Stimulated activated CD4-positive, alpha-beta T cell treated with anti-CD3 and anti-CD28 coated beads, Interleukin-12 subunit alpha, Interleukin-12 subunit beta, amount 100 ng/mL, for 4 hours (primary cell): Measurements from ENCODE around the gene FOXRED2.
"Not testable (repeated sequence)": the region's sequence is repeated elsewhere in the genome, so short reads cannot be mapped to it uniquely, and the experiment has no call there.

Experiments used
- DNase-seq: peaks from one replicate; pipeline ENCODE4 v3.0.0-alpha.2; 2020

Gene FOXRED2

DNA sequence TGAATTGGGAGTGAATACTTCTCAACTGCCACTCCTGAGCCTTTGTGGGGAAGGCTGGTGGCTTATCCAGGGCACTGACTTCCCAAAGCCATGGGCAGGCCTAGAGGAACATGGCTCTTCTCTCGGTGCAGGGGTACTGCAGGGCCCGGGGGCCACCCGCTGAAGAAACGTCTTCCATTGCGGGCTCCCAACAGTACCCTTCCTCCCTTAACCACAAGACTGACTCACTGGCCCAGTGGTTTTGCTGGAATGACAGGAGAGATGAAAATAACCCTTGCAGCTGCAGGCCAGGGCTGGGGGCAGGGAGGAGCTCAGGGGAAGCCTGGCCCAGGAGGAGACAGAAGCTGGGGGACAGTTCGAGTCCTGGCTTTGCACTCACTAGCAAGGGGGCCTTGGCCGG lies 38.9 kb downstream of the FOXRED2 start:
- DNase-seq, result no peak

DNA sequence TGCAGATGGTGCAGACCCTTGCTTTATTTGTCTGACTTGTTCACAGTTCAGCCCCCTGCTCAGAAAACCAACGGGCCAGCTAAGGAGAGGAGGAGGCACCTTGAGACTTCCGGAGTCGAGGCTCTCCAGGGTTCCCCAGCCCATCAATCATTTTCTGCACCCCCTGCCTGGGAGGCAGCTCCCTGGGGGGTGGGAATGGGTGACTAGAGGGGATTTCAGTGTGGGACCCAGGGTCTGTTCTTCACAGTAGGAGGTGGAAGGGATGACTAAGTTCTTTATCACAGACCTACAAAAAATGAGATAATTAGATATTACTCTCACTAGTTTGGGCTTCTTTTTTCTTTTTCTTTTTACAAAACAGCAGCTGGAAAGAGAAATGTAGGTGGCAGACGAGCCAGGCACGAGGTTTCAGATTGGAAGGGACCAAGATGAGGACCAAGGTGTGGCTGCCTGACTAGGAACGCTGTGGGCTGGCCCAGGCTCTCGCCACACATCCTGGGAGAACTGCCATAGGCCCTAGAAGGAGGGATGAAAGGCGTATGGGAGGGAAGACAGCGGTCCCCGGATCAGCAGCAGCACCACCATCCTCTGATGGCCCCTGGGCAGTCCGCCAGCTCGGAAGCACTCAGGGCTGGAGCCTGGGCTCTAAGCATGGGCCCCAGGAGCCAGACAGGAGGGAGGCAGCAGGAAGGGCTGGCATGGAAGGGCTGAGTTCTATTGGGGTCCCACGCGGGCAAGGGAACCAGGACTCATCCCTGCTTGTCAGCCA lies 39.6 kb downstream of the FOXRED2 start:
- no peak for DNase-seq

DNA sequence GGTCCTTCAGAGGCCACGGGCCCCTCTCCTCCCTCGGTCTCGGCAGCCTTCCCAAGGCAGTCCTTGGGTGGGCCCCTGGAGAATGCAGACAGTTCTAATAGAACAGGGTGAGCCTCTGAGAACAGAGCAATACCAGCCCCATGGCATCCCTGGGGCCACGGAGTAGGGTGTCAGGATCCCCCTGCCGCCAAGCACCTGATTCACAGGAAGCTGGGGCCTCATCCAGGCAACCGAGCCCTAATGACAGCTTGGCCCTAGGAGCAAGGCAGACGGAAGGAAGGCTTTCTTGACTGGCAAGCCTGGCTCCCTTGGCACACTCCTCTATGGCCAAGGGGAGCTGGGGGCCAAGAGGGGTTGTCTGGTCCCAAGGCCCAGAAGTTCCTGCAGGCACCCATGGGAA lies 40.6 kb downstream of the FOXRED2 start:
- DNase-seq, result no peak

DNA sequence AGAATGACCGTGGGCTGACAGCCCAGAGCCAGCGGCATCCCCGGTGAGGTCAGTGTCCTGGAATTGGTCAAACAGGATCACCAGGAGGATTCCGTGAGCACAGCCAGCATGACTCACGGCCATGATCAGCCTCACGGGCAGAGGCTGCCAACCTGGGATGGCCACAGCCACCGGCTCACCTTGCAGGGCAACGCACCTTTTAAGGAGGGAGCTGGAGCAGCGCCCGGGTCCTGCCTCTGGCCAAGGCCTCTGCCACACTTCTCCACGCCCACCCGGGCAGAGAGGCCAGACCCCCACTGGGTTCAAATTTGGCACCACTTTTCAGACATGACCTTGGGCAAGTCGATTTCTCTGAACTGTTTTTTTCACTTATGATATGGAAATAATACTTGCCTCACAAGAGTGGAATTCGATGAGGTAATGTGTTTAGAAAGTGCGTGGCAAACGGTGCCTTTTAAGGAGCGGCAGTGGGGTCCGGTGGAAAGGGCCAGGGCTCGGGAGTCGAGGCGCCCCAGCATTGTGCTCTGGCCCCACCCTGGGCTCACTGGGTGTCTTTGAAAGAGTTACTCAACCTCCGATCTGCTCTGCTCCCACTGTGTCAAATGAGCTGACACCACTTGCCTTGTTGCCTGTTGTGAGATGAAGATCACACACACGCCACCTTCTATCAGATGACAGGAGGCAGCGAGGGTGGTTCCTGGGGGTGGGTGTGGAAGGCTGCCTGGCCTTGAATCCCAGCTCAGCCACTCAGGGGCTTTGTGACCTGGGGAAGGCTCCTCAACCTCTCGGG lies 41.4 kb downstream of the FOXRED2 start:
- DNase-seq, result no peak

DNA sequence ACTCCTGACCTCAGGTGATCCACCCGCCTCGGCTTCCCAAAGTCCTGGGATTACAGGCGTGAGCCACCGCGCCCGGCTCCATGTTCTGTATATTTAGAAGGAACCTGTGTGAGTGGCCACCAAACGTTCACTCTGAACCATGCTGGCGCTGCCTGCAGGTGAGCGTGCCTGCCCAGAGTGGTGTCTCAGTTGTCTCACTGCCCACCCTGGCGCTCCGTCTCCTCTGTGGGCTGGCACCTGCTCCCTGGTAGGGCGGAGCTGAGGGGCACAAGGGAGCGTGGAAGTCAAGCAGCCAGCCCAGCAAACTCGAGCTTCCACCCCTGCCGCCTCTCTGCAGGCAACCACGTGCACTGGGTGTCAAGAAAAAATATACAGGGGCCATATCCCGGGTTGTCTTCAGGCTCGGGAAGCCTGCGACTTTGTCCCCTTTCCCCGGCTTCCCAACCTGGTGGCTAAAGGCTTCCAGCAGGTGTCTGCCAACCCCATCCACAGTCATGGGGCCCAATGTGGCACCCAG lies 42.1 kb downstream of the FOXRED2 start:
- no peak for DNase-seq

DNA sequence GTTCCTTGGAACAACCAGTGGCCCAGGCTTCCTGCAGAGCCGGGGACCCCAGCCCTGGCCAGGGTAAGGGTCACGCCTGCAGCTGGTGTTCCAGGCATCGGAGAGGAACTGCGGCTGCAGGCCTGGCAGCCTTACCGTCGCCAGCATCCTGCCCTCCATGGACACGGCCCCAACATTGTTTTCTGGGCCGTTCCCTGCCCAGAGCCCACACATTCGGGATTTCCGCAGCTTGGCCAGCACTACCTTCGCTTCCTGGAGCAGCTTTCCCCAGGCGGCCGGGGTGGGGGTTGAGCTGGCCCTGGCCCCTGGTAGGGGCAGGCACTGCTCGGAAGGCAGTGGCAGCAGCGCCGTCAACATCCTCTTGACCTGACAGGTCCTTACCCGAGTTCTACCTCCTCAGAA lies 43.1 kb downstream of the FOXRED2 start:
- DNase-seq, result no peak

DNA sequence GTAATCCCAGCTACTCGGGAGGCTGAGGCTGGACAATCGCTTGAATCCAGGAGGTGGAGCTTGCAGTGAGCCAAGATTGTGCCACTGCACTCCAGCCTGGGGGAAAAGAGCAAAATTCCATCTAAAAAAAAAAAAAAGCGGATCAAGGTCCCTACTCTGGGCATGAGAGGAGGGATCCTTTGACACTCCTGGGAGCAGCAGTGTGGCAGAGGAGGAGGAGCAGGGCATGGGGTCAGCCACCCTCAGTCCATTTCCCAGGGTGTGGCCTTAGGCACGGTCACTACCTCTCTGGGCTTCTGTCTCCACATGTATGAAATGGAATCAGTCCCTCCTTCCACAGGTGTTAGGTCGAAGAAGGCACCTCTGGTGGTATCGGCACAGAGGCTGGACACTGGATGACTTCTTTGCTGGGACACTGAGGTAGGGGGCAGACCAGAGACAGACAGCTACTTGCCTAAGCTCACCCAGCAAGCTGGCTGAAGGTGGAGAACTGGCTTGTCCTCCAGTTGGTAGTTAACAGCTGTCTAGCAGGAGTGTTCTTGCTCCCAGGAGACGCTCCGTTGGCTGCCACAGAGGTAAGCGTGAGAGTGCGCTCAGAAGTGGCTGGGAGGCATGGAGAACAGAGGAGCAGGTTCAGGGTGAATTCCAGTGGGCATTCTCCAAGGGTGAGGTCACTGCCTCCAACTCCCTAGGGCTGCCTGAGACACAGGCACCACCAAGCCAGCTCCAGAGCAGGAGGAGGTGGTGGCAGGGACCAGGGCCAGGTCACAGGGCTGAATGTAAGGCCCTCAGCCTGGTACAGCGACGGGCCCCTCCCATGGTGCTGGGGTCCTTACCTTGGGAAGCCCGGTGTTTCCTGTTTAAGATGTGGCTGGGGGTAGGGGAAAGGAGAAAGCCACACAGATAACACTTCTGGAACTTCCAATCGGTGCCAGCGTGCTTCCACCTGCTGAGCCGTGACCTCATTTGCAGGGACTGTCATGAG lies 44.9 kb downstream of the FOXRED2 start:
- no peak for DNase-seq

DNA sequence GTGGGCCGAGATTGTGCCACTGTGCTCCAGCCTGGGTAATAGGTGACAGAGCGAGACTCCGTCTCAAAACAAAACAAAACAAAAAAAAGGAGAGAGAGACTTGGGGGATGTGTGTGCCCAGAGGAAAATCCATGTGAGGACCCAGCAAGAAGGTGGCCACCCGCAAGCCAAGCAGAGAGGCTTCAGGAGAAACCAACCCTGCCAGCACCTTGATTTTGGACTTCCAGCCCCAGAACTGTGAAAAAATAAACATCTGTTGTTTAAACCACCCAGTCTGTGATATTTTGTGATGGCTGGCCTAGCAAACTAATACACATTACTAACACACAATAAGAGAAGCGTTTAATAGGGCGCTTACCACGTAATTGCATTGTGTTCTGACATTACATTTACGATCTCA lies 46.6 kb downstream of the FOXRED2 start:
- no peak for DNase-seq

DNA sequence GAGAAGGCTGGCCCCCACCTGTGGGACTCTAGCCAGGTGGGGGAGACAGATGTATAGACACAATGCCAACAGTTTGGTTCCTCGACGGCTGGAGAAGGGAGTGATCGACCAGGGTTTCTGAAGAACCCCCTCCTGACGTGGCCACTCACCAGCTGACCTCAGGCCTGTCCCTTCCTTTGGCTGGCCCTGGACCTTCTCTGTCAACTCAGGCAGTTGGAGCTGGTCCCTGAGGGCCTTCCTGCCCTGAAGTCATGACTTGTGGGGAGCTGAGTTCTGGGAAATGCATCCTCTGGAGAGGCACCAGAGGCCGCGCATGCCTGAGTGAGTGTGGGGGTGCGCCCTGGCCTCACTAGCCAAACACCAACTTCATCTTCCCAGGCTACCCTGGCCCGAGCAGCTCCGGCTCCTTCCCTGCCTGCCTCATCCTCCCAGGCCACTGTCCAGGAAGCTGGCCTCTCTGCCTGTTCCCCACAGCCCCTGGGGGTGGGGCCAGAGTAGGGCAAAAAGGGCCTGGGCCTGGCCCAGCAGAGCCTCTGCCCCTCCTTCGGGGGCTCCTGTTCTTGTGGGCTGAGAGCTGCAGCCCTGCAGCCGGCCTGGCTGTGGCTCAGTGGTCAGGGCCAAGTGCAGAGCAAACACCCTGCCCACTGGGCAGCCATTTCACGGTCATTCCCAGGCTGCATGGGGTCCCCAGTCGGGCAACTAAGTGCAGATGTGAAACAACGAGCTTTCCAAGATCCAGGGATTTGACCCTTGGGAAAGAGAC lies 49.0 kb downstream of the FOXRED2 start:
- DNase-seq, result no peak

DNA sequence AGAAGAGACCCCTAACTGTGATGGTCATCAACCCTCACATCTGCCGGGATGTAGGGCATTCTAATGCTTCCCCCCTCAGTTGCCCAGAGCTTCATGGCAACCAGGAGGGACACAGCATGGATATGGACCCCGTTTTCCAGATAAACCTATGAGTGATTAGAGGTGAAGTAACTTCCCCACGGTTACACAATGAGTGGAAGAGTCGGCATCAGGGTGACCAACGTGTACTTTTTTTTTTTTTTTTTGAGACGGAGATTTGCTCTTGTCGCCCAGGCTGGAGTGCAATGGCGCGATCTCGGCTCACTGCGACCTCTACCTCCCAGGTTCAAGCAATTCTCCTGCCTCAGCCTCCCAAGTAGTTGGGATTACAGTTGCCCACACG lies 50.4 kb downstream of the FOXRED2 start:
- no peak for DNase-seq

DNA sequence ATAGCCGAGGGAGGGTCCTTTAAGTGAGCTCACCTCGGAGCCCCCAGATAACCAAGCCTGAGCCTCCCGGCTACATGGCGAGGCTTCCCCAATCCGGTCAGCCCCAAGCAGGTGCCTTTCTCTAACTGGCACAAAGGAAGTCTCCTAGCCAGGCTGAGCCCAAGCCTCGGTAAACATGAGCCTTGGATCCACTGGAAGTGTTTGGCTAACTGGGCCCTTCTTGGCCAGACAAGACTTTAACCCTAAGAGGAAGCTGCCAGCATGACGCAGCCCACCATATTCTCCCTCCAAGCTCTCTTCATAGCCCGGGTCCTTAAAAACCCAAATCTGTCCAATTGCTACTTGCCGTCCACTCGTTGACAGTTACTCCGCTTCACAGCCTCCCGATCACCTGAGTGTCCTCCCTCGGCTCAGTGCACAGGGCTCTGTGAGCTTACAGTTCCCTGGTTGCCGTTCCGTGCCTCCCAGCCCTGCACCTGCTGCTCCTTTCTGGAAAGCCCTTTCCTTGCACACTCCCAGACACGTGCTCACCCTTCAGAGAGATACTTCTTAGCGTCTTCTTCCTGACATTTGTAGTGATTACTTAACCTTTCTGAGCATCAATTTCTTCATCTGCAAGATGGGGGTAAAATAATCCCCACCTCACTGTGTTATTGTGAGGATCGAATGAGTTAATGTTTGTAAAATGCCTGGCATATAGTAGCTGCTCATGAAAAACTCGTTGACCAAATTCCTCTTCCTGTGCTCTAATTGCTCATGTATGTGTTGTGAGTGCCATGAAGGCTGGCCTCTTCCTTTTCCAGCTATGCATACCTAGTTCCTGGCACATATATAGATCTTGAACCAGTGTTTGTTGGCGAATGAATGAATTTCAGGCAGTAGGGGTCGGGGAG lies 51.0 kb downstream of the FOXRED2 start:
- no peak for DNase-seq

DNA sequence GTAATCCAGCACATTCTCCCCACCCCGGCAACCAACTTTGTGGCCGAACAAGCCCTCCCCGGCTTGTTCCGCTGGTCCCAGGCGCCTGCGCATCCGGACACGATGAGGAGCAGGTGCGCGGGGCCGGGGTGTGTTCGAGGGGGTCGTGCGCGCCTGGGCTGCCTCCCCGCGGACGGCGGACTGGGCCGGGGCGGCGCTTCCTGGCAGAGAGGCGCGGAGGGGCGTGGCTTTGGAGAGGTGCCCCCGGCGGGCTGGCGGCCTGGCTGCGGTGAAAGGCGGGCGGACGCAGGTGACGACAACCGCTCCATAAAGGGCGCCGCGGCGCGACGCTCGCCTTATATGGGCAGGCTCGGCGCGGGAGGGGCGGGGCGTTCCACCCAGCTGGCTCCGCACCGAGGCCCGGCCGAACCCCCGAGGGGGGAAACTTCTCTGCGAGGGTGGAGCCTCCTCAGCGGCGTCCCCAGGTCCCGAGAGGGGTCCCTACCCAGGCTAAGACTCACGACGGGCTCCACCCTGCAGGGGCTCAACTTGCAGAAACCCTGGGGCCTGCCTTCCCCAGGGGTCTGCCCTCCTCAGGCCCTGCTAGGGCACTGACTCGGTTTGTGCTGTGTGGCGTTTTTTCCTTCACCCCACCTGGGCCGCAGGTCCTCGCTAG lies 51.8 kb downstream of the FOXRED2 start:
- peak; percentile 96 for DNase-seq

DNA sequence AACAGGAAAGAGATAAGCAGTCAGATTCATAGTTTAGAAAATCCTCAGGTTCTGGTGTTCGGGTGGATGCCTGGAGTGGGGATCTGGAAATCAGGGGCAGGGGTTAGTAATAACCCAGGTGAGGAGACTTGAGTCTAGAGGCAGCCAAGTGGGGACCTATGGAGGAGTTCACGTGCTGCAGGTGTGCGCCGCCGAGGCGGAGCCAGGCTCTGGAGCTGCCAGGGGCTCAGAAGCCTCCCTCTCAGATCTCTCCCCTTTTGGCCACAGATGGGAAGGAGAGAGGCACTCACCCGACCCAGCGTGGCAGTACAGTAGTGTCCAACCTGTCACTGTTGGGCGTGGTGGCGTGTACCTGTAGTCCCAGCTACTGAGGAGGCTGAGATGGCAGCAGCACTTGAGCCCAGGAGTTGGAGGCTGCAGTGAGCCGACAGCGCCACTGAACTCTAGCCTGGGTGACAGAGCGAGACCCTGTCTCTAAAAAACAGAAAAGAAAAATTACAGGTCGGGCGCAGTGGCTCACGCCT lies 52.9 kb downstream of the FOXRED2 start:
- no peak for DNase-seq

DNA sequence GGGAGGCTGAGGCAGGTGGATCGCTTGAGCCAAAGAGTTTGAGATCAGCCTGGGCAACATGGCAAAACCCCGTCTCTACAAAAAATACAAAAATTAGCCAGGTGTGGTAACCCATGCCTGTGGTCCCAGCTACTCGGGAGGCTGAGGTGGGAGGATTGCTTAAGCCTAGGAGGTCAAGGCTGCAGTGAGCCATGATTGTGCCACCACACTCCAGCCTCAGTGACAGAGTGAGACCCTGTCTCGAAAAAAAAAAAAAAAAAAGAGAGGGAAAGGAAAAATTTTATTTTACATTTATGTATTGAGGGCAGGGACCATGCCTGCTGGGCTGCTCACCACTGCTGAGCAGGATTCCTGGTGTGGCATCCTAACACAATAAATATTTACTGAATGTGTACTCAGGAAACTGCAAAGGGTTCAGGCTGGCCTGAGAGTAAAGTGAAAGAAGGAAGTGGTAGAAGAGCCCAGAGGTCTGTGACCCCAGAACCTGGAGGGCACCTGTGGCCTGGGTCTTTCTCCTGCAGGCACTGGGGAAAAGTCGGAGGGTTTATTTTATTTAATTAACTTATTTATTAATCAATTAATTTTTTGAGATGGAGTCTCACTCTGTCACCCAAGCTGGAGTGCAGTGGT lies 53.7 kb downstream of the FOXRED2 start:
- not testable (repeated sequence) for DNase-seq

DNA sequence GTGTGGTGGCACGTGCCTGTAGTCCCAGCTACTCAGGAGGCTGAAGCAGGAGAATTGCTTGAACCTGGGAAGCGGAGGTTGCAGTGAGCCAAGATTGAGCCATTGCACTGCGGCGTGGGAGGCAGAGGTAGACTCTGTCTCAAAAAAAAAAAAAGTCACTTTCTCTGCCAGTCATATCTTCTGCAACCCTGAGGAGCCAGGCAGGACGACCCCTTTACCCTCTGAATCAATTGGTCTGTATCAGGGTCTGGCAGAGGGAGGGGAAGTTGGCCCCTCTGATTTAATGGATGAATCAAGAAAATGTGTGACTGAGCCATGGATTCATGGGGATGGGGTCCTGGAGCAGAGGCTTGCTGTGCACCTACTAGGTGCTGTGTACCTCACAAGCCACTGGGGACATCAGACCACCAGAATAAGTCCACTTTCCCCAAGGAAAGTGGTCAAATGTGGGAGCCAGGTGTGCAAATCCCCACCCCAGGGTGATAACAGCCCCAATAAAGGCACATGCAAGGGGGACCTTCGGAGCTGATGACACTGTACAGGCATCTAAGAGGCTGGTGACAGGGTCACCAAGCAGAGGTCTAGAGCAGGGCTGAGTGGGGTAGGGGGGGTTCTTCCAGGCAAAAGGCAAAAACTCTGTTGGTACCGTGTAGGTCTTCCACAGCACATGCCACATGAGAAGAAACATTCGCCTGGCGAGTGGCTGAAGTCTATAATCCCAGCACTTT lies 54.4 kb downstream of the FOXRED2 start:
- DNase-seq, result no peak

DNA sequence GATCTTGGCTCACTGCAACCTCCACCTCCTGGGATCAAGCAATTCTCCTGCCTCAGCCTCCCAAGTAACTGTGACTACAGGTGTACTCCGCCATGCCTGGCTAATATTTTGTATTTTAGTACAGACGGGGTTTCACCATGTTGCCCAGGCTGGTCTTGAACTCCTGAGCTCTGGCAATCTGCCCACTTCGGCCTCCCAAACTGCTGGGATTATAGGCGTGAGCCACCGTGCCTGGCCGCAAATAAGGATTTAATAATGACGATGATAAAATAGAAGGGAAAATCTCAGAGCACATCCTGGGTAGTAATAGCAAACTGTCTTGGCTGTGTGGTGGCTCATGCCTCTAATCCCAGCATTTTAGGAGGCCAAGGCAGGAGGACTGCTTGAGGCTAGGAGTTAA lies 55.9 kb downstream of the FOXRED2 start:
- DNase-seq, result not testable (repeated sequence)

DNA sequence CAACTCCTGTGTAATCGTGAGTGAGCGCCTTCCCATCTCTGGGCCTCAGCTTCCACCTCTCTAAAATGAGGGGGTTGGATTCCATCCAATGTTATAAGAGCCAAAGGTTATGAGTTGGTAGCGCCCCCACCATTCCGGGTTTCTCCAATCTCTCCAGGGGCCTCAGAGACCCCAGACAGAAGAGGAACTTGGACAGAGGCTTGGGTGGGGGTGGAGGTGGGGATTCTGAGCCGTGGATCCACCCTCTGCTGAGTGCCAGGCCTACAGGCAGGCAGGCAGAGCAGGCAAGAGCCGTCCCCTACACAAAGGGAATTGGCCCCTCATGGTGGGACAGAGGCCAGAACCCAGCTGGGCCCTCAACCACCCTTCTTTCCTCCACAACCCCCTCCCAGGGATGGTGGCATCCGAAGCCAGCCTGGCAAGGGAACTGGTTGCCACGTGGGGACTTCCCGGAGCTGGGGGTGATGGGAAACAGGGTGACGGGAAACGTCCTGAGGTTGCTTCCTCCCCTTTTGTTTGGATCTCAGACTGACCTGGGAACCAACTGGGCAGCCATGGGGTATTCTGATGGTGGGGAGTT lies 57.2 kb downstream of the FOXRED2 start:
- DNase-seq, result no peak

DNA sequence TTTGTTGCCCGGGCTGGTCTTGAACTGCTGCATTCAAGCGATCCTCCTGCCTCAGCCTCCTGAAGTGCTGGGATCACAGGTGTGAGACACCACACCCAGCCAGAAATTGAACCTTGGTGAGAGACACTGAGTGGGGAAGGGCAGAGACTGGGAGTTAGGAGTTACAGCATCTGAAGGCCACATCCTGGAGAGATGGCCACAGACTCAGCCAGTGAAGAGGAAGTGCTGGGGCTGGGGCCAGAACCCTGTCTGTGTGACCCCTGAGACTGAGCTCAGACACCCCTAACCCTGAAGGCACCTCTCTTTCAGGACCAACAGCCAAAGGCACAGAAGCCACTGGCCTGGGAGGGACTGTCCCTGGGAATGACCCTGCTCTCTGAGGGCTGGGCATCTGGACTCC lies 59.2 kb downstream of the FOXRED2 start:
- DNase-seq, result no peak
